ENCODE measurements around the gene EDC4.

DNA sequence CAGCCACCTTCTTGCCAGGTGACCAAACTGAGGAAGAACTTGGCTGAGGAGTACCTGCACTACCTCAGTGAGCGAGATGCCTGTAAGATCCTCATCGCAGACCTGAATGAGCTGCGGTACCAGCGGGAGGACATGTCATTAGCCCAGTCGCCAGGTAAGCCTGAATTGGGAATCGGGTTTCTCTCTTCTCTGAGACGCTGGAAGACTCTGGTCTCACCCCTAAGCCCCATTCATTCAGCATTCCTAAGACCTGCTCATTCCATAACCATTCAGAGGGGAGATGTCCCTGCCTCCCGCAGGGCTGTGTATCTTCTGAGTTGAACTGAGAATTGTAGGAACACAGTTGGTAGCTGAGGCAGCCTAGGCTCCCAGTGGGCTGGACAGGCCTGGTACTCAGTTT, 47.7 kb upstream of the EDC4 start:
- TF ChIP-seq SIN3A (IDR thresholded peaks at IDR 0.05; ENCODE audit: borderline replicate concordance, insufficient read depth, low read length) = no peak
- no peak for TF ChIP-seq POLR2AphosphoS5 (IDR thresholded peaks at IDR 0.05; ENCODE audit: low read depth, low read length)
